ENCODE results near the gene TDRD9.

GRCh38 chr14:103896578-103896977 lies 31.7 kb upstream of the TDRD9 start:
- no peak for TF ChIP-seq CTCF (conservative IDR thresholded peaks at IDR 0.05; ENCODE audit: low read depth, low read length)
- TF ChIP-seq EZH2 (IDR thresholded peaks at IDR 0.05; ENCODE audit: borderline replicate concordance, low read depth, low read length, poor library complexity, severe bottlenecking): no peak
